IPS-18a (cell line): ENCODE data around the gene PDE11A.

Experiments
- H3K27ac ChIP-seq: one replicate; pipeline ENCODE4 v1.5.1; 2013; ENCODE audit warnings: low read length
- H3K27me3 ChIP-seq: one replicate; pipeline ENCODE4 v1.6.1; 2013; ENCODE audit warnings: mild to moderate bottlenecking, low read length; ENCODE audit not compliant: control insufficient read depth, insufficient read depth
- H3K36me3 ChIP-seq: one replicate; pipeline ENCODE4 v1.6.1; 2013; ENCODE audit warnings: low read depth, low read length; ENCODE audit not compliant: control insufficient read depth
- H3K4me1 ChIP-seq: one replicate; pipeline ENCODE4 v1.6.1; 2013; ENCODE audit warnings: low read depth, low read length; ENCODE audit not compliant: control insufficient read depth
- H3K4me3 ChIP-seq: one replicate; pipeline ENCODE4 v1.5.1; 2013; ENCODE audit warnings: low read length
- H3K9ac ChIP-seq: one replicate; pipeline ENCODE4 v1.6.1; 2013; ENCODE audit warnings: mild to moderate bottlenecking, low read length, moderate library complexity
- H3K9me3 ChIP-seq: one replicate; pipeline ENCODE4 v1.6.1; 2013; ENCODE audit warnings: low read depth, low read length; ENCODE audit not compliant: control insufficient read depth

The PDE11A gene

DNA sequence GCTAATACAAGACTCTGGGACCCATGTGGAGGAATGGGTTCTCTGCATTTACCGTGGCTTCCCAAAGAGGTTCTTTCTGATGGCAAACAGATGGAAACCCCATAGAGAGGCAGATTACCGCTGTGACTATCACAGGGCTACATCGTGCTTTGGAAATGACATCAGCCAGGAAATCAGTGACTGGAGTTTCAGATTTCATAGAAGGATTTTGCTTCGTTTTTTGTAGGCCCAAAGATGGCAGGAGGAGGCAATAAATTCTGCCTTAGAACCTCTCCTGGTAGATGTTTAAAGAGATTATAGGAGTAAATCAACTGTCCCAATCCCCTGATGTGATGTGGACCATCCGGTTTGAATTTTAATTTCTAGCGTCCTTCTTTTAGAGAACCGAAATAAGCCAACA is 465.9 kb downstream of the PDE11A start:
- no peaks in the 10 kb centered on the region for H3K36me3 ChIP-seq
- no peak overlapping the region for H3K27ac ChIP-seq
- no peak overlapping the region for H3K9ac ChIP-seq
- H3K4me3 ChIP-seq = no peak overlapping the region
- peaks cover 9% of the 10 kb centered on the region for H3K4me1 ChIP-seq
- no peaks in the 10 kb centered on the region for H3K9me3 ChIP-seq
- no peaks in the 10 kb centered on the region for H3K27me3 ChIP-seq

DNA sequence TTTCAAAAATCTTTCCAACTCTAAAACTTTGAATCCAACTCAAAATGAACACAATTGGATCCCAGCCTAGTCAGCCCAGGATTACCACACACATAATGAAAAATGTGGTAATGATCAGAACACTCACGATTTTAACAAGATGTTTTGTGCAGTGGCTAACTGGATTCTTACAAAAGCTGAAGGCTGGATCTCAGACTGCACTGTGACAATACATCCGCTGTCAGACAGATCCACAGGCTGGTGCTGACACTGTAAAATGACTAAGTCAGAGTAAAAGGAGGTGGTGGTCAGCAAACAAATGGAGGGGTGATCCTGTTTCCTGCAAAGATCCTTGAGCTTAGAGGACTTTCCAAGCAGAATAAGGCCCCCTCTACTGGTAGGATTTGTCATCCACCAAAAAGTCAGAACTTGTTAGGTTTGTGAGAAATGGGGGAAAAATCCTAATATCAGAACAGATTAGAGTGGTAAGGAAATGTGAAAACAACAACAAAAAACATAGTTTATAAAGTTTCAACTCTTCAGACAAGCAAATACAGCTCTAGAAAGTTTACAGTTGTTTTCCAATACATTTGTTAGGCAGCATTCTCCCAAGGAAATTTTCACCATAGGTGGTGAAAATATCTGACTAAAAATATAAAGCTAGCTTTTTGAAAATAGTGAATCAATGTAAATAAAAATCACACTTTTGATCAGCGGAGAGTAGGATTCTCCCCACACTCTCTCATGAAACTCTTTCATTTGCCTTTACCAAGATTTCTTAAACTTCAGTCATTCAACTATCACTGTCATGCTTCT is 468.1 kb downstream of the PDE11A start:
- Histone ChIP-seq H3K9ac (no peak overlapping the region), H3K9me3 (no peaks in the 10 kb centered on the region), H3K27ac (no peak overlapping the region), H3K36me3 (no peaks in the 10 kb centered on the region), H3K4me3 (no peak overlapping the region), H3K27me3 (no peaks in the 10 kb centered on the region), H3K4me1 (peaks cover 9% of the 10 kb centered on the region)

DNA sequence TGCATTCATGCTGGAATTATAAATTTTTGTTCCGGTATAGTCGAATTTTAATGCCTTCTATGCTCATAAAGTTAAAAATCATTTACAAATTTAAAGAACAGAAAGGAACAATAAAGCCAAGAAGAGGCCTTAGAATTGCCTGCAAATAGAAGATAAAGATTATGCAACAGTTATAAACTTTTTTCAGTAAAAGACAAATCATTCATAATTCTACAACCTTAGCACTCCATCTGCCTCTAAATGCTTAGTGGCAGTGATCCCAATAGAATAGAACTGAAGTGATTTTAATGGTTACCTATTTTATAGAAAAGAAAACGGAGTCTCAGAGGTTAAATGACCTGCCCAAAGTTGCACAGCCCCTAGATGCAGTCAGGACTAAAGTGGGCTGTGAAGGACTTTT is 468.8 kb downstream of the PDE11A start:
- Histone ChIP-seq H3K4me1 (peaks cover 9% of the 10 kb centered on the region), H3K27me3 (no peaks in the 10 kb centered on the region), H3K9me3 (no peaks in the 10 kb centered on the region), H3K9ac (no peak overlapping the region), H3K4me3 (no peak overlapping the region), H3K27ac (no peak overlapping the region), H3K36me3 (no peaks in the 10 kb centered on the region)

DNA sequence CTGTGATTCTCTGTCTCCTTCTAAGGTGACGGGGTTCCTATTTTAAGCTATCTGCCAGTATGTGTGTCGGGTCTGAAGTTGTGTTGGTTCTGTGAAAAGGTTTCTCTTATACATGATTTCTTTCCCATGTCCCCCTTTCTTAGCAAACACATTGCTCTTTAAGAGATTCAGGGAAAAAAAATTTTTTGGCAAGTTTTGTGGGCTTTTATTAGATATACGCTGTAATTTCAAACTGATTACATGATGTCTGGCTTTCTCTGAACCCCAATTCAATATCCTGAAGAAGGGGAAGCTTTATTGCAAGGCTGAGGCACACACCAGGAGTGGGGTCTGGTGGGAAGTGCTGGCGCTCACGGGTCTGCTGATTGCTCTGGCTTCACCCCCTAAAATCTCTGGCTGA is 469.4 kb downstream of the PDE11A start:
- Histone ChIP-seq H3K9ac (no peak overlapping the region), H3K27ac (no peak overlapping the region), H3K27me3 (no peaks in the 10 kb centered on the region), H3K4me1 (peaks cover 9% of the 10 kb centered on the region), H3K9me3 (no peaks in the 10 kb centered on the region), H3K36me3 (no peaks in the 10 kb centered on the region), H3K4me3 (no peak overlapping the region)

DNA sequence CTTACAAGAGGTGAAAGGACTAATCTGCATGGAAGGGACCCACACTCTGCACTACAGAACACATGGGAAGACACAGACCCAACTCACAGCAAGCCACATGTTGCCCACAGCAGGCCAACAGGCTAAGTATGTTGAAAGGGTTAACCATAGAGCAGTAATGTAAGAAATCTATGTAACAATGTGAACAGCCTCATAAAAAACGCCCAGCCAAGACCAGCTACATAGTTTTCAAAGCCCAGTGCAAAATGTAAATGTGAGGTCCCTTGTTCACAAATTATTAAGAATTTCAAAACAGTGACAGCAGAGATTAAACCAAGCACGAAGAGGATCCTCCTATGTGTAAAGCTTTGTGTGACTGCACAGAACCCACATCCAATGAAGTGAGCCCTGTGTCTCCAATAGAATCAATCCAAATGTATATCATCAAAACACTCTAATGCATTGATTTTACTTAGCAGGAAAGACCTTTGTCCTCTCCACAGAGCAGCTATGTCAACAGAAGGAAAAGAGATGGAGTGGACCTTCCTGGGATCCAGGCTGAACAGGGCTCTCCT is 469.9 kb downstream of the PDE11A start:
- Histone ChIP-seq H3K4me3 (no peak overlapping the region), H3K36me3 (no peaks in the 10 kb centered on the region), H3K4me1 (peaks cover 14% of the 10 kb centered on the region), H3K9ac (no peak overlapping the region), H3K9me3 (no peaks in the 10 kb centered on the region), H3K27me3 (no peaks in the 10 kb centered on the region), H3K27ac (no peak overlapping the region)

DNA sequence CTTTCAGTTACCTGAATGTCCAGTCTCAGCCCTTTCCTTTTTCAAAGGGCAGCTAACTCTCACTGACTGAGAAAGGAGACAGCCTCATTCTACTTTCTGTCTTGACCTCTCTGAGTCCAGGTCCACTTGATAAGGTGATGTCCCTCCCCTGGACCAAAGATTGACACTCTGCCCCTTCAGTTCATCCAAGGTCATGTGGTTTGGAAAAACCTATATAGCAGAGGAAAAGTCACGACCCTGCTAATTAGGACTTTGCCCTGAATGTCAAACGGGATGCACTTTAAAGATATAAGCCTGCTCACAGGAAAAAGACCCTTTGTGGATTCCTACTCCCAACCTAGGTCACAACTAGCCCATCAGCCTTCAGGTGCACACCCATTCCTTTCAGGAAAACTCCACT is 471.7 kb downstream of the PDE11A start:
- Histone ChIP-seq H3K27me3 (no peaks in the 10 kb centered on the region), H3K9ac (no peak overlapping the region), H3K4me3 (no peak overlapping the region), H3K36me3 (no peaks in the 10 kb centered on the region), H3K9me3 (no peaks in the 10 kb centered on the region), H3K27ac (no peak overlapping the region), H3K4me1 (peaks cover 20% of the 10 kb centered on the region)

DNA sequence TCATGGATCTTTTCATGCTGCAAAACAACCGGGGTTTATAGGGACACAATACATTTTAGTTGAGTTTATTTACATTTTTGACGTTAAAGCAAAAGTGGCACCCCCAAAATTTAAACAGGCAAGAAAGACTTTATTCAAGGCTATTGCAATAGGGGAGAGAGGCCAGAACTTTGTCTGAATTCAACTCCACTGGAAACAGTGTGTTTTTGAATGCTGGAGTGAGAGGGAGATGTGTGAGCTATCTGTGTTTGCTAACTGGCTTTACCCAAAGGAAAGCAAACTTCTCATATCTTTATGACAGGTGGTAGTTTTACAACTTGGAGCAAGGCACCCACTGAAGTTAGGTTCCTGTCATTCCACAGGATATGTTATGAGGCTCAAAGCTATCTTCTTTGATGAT is 472.6 kb downstream of the PDE11A start:
- H3K9me3 ChIP-seq = no peaks in the 10 kb centered on the region
- no peak overlapping the region for H3K4me3 ChIP-seq
- H3K36me3 ChIP-seq = no peaks in the 10 kb centered on the region
- H3K9ac ChIP-seq = no peak overlapping the region
- no peaks in the 10 kb centered on the region for H3K27me3 ChIP-seq
- no peak overlapping the region for H3K27ac ChIP-seq
- H3K4me1 ChIP-seq = peaks cover 20% of the 10 kb centered on the region

DNA sequence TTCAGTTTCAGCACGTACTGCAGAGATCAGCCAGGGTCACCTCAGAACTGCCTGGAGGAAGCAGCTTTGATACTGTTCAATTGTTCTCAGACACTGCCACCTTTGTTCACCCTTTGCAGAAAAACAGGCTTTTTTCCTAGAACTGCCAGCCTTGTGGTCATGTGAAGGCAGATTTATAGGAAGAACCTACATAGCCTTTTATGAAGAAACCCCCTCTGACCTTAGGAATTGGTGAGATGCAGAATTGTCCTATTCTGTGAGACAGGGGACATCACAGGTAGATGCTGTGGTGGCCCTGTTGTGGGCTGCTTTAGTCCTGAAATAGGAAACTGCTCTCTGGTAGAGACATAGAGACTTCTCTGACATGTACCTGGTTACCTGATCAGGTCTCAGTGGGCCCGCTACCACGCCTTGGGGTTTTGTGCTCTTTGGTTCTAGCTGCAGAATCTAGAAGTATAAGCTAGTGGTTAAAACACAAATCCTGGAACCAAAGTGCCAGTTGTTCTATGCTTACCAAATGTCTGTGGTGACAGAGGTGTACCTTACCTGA is 473.4 kb downstream of the PDE11A start:
- Histone ChIP-seq H3K4me3 (no peak overlapping the region), H3K9me3 (no peaks in the 10 kb centered on the region), H3K4me1 (peaks cover 19% of the 10 kb centered on the region), H3K36me3 (no peaks in the 10 kb centered on the region), H3K27me3 (no peaks in the 10 kb centered on the region), H3K27ac (no peak overlapping the region), H3K9ac (no peak overlapping the region)

DNA sequence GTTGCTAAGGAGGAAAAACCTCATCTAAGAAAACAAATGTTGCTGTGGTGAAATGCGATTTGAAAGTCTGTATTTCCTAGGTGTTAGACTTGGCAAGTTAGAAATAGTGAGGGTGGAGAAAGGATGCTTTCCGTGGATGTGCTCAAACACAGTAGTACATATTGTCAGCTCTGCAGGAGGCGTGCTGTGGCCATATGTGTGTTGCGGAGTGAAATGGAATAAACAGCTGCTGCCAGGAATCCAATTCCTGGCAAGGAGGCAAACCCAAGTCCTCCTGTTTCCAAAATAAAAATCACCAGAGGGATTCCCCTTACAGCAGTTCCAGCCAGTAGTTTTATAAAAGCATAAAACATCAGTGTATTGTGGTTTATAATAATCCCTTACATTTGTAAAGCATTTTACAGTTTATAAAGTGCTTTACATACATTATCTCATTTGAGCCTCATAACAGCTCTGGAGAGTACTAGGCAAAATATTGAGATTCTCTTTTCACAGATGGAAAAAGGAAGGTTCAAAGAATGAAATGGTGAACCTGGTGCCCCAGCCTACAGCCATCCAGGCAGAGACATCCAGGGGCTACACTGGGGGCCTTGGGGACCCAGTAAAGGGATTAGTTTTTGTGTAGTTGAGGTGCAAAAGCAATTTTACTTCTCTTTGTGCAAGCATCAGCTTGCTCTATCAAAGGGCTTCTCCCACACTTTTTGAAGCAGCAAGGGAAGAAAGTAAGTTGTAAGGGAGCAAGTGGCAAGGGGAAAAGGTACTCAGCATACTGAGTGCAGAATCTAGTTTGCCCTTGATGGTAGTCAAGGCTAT is 474.0 kb downstream of the PDE11A start:
- no peak overlapping the region for H3K4me3 ChIP-seq
- H3K9ac ChIP-seq = no peak overlapping the region
- H3K4me1 ChIP-seq = peaks cover 17% of the 10 kb centered on the region
- no peaks in the 10 kb centered on the region for H3K36me3 ChIP-seq
- no peaks in the 10 kb centered on the region for H3K9me3 ChIP-seq
- H3K27ac ChIP-seq = no peak overlapping the region
- H3K27me3 ChIP-seq = no peaks in the 10 kb centered on the region

DNA sequence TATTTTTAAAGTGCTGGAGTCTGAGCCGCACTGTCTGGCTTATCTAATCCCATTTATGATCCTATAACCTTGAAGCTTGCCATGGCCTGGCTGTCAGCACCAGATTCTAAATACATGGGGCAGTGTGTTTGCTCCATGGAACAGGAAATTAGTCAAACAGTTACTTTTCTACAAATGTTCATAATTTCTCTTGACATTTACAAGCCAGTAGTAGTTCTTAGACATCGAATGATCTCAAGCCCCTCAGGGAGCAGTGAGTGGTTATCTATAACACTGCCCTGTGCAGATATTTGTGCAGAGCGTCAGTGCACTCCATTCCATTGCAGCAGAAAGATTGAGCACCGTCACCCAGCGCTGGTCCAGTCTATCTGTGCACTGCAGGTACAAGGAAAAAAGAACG is 474.8 kb downstream of the PDE11A start:
- Histone ChIP-seq H3K27ac (no peak overlapping the region), H3K9ac (no peak overlapping the region), H3K36me3 (no peaks in the 10 kb centered on the region), H3K27me3 (no peaks in the 10 kb centered on the region), H3K4me3 (no peak overlapping the region), H3K4me1 (peaks cover 17% of the 10 kb centered on the region), H3K9me3 (no peaks in the 10 kb centered on the region)

DNA sequence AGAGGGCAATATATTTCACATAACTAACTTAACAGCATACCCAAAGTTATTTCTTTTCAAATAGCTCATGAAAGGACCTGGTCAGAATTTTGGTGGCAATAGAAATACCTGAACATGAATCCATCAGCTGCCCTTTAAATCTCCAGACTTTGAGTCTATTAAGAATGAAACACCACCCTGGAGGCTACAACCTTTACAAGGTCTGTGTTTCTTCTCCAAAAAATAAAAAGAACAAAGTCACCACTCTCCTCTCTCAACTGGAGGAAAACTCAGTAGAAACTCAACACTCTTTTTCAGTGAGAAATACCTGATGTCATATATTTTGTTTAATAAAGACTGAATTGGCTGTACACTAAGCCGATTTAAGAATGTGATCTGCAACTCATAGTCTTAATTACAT is 475.7 kb downstream of the PDE11A start:
- H3K9ac ChIP-seq = no peak overlapping the region
- peaks cover 17% of the 10 kb centered on the region for H3K4me1 ChIP-seq
- no peaks in the 10 kb centered on the region for H3K36me3 ChIP-seq
- no peaks in the 10 kb centered on the region for H3K27me3 ChIP-seq
- no peak overlapping the region for H3K27ac ChIP-seq
- H3K9me3 ChIP-seq = no peaks in the 10 kb centered on the region
- no peak overlapping the region for H3K4me3 ChIP-seq
